HG03045 (cell line): ENCODE data around the gene JMJD7.

Source experiments
- ATAC-seq: cut with Tn5 transposase; IDR thresholded peaks from one replicate; pipeline ENCODE4 v1.9.1; 2021; ENCODE audit warnings: mild to moderate bottlenecking, moderate library complexity; ENCODE audit not compliant: unreplicated experiment

The JMJD7 gene

GRCh38 chr15:41799488-41799805 is 28.4 kb upstream of the JMJD7 start:
- no peak for ATAC-seq

GRCh38 chr15:41801185-41801584 is 26.7 kb upstream of the JMJD7 start:
- no peak for ATAC-seq

GRCh38 chr15:41801850-41802455 is 25.9 kb upstream of the JMJD7 start:
- no peak for ATAC-seq

- no peak for ATAC-seq
Measured at GRCh38 chr15:41804361-41804760, 23.5 kb upstream of the JMJD7 start.

- ATAC-seq = no peak
Measured at GRCh38 chr15:41804916-41805666, 22.8 kb upstream of the JMJD7 start.

GRCh38 chr15:41805711-41806110 is 22.2 kb upstream of the JMJD7 start:
- no peak for ATAC-seq

GRCh38 chr15:41806291-41807181 is 21.4 kb upstream of the JMJD7 start:
- ATAC-seq = no peak

- no peak for ATAC-seq
Measured at GRCh38 chr15:41809121-41809520, 18.8 kb upstream of the JMJD7 start.

GRCh38 chr15:41809526-41810220 is 18.2 kb upstream of the JMJD7 start:
- ATAC-seq = no peak

GRCh38 chr15:41810651-41811431 is 17.1 kb upstream of the JMJD7 start:
- no peak for ATAC-seq

GRCh38 chr15:41811432-41812195 is 16.3 kb upstream of the JMJD7 start:
- no peak for ATAC-seq

GRCh38 chr15:41812820-41813375 is 15.0 kb upstream of the JMJD7 start:
- ATAC-seq = no peak

- no peak for ATAC-seq
Measured at GRCh38 chr15:41813426-41813825, 14.5 kb upstream of the JMJD7 start.

GRCh38 chr15:41814534-41814933 is 13.4 kb upstream of the JMJD7 start:
- no peak for ATAC-seq

- ATAC-seq = no peak
Measured at GRCh38 chr15:41816788-41817187, 11.1 kb upstream of the JMJD7 start.

GRCh38 chr15:41817327-41817726 is 10.6 kb upstream of the JMJD7 start:
- no peak for ATAC-seq

- no peak for ATAC-seq
Measured at GRCh38 chr15:41817781-41818180, 10.1 kb upstream of the JMJD7 start.

- no peak for ATAC-seq
Measured at GRCh38 chr15:41819455-41820050, 8.3 kb upstream of the JMJD7 start.

- no peak for ATAC-seq
Measured at GRCh38 chr15:41820791-41821423, 7.0 kb upstream of the JMJD7 start.
